DMS 273 (cell line): Measurements from ENCODE around the gene ENG.
A peak's percentile ranks its signal among the peaks of the same experiment; 100 is the strongest.
"Not testable (repeated sequence)": the region's sequence is repeated elsewhere in the genome, so short reads cannot be mapped to it uniquely, and the experiment has no call there.

Source experiments
- DNase-seq: peaks from one replicate; lab custom pipeline; 2025; ENCODE audit not compliant: unreplicated experiment; lab: John Stamatoyannopoulos, UW

ENG gene

DNA sequence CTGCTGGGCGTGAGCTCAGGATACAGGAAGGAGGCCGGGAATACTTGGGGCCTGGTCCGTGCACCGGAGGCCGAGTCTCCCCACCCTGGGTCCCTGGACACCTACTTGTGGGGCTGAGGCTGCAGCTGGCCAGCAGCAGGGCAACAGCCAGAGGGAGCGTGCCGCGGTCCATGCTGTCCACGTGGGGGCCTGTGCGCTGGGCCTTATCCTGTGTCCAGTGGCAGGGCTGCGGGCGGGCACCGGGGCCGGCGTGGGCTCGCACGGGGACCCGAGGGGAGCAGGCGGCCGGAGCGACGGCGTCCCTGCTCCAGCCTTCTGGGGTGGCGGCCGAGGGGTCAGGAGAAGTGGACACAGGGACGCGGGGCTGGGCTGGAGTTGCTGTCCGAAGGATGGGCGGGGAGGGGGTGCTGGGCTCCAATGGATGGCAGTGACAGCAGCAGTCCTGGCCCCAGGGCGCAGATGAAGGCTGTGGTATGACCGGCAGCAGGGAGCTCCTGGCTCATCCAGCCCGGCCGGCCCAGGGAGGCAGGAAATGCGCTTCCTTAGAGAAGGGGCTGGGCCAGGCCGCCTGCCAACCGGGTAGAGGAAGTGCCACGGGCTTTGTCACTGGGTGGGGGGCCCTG lies at the start of gene ENG:
Gene ENG, minus strand, starts transcription at position 475 of the 623 bp plus-strand sequence. Its CDS starts 303 bp downstream, at position 172.
- peak; percentile 25 for DNase-seq

- DNase-seq: no peak
Measured at GRCh38 chr9:127903557-127904475, 49.4 kb upstream of the ENG start.

DNA sequence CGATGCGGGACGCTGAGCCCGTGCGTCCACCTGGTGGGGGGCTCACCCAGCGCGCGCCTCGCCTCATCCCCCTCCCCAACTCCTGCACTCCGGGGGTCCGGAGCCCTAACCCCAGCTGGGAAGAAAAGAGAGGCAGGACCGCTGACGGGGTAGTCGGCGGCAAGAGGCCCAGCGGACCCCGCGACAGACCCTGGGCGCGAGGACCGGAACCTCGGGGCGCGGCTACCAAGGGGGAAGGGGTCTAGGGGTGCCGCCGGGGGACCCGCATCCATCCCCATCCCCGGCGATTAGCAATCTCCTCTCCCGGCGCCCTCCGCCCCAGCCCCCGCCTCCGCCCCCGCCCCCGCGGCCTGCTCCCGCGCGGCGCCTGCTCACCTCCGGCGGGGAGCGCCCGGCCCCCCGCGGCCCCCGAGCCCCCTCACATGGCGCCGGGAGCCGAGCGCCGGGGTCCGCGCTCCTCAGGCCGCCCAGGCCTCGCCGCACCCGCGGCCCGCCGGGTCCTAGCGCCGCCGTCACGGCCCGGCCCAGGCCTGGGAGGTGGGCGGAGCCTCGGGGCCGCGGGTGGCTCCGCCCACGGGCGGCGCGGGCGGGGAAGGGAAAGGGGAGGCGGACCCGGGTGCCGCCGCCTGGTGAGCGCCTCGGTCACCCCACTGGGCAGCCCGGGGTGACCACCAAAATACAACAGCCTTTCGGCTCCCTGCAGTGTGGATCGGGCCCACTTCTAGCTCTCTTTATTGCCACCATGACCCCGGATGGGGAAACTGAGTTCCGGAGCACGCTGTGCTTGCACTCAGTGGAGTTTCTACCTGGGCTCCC lies 44.9 kb upstream of the ENG start, which contains the start of gene ST6GALNAC6:
Gene ST6GALNAC6, minus strand, starts transcription at position 476 of the 816 bp plus-strand sequence. CDS start 1,622 bp downstream, outside the sequence.
- DNase-seq: peak; percentile 92

DNA sequence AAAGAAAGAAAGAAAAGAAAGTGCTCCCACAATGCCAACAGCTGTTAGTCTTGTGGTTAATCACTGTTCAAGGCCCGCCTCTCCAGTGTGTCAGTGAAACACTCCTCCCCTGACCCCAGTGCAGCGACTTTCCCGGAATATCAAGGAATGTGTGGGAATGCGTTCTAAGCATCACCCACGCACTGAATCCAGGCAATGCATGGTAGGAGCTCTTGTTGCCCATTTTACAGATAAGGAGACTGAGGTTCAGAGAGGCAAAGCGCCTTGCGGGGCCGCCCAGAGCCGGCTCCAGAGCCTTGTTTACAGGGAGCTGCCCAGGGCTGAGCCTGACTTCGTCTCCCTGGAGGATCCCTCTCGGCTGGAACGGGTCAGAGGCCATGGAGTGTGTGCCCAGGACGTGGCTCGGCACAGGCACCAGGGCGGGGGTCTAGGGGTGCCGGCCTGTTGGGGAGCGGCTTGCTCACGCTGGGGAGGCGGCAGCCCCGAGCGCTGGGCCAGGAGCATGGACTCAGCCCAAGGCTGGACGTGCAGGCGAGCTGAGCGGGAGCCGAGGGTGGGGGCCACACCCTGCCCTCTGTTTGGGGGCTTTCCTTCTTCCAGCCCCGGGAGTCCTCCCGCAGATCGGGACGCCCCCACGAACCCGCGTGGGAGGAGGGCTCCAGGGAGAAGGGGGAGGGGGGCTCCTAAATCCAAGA lies 44.1 kb upstream of the ENG start:
- peak; percentile 70 for DNase-seq

GRCh38 chr9:127897193-127897692 lies 42.8 kb upstream of the ENG start:
- peak; percentile 77 for DNase-seq

DNA sequence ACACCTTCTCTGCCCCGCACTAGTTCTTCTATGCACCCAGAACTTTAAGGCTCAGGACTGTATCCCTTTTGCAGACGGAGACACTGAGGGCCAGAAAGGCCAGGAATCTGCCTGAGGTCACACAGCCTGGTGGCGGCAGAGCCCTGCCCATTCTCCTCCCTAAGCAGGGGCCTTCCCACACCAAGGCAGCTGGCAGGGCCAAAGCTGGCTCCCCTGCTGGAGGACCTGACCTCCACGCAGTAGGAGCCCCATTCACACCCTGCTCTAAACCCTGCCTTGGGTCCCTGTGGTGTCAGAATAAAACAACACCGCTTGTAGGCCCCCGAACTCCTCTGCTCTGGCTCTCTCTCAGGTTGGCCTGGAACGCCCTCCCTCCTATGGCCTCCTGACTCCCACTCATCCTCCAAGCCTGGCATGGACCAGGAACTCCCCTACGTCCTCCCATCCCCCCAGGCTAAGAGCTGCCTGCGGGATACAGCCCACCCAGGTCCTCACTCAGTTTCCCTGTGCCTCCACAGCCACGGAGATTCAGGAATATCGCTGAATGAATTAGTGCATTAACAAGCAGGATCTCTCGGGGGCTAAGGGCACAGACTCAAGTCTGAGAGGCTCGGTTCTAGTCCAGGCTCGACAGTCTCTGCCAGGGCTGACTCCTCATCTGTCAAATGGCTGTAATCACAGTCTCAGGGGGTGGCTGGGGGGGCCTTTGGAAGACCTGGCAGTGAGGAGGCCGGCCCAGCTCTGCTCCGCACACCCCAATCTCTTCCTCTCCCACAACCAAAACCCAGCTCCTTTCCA lies 42.1 kb upstream of the ENG start:
- DNase-seq: no peak

DNA sequence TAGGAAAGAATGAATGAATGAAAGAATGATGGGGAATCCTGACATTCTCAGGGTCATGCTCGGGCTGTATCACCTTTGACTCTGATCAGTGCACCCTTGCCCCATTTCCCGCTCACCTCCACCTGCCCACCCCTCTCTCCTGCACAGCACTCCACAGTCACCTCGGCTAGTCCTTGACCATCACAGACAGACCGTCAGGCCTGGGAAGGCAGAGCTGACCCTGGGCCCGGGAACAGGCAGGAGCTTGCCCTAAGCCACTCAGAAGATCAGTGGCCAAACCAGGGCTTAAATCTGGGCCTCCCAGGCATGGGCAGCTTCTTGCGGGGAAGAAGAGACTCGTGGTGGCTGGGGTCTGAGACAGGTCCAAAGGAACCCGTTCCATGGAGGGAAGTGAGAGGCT lies 41.4 kb upstream of the ENG start:
- no peak for DNase-seq

GRCh38 chr9:127893392-127893791 lies 38.9 kb upstream of the ENG start:
- DNase-seq: no peak

DNA sequence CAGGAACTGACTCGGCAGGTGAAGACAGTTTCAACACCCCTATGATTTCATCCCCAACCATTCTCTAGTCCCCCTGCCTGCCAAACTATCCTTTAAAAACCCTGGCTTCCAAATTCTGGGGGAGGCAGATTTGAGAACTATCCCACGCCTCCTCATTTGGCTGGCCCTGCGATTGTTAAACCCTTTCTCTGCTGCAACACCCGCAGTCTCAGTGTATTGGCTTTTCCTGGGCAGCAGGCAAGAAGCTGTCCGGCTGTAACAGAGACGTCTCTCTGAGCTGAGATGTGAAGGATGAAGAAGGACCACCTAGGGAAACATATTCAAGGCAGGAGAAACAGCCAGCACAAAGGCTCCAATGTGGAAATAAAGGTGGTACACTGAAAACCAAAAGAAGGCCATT lies 38.4 kb upstream of the ENG start:
- no peak for DNase-seq

- no peak for DNase-seq
Measured at GRCh38 chr9:127890053-127890452, 35.6 kb upstream of the ENG start.

- peak; percentile 56 for DNase-seq
Measured at GRCh38 chr9:127887792-127888191, 33.3 kb upstream of the ENG start.

DNA sequence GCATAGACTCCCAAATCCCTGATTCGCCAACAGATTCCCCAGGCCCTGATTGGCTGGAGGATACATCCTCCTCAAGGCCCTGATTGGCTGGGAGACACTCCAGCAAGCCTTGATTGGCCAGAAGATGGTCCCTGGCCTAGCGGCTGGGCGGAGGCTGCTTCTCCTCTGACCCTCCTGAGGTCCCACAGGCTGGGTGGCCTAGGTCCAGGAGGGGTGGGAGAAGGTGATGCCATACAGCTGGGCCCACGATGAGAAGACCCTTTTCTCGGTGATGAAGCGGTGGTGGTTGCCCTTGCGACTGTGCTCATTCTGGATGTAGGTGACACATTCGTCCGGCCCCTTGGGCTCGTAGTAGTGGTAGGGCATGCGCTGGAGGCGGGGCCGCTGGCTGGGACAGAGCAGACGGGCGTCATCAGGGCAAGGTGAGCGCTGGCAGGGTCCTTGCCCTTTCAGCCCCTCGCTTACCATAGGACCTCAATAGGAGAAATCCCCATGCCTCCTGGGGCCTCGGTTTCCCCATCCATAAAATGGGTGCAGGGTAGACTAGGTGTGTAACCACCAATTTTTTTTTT lies 32.0 kb upstream of the ENG start:
- peak; percentile 64 for DNase-seq

DNA sequence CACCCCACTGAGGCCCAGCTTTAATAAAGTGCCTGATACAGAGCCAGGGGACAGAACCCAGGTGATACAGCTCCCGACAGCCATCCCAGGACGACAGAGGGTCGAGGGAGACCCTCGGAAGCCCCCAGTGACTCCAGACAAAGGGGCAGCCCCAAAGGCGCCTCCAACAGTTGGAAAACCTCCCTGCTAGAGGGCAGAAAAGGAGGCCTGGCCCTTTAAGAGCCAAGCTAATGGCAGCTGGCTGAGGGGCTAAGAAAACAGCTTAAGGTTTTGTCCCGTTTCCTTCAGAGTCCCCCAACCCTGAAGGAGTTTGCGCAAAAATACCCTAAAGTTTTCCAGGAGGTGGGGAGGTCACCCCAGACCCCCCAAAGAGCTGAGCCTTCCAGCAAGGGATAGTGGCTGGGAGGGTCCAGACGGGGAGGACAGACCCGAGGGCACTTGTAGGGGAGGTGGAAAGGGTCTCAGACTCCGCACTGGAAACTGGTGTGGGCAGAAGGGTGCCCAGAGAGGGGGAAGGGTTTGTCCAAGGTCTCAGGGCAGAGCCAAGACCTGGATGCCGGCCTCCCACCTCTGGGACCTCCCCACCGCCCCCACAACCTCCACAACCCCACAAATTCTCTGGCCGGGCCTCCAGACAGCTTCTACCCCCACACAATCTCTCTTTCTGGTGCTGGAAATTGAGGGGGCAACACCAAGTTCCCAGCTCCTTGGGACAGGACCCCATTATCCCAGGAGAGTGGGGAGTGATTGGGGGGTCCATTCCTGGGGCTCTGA lies 31.2 kb upstream of the ENG start:
- peak; percentile 50 for DNase-seq

GRCh38 chr9:127884976-127885490 lies 30.6 kb upstream of the ENG start:
- DNase-seq: peak; percentile 52

DNA sequence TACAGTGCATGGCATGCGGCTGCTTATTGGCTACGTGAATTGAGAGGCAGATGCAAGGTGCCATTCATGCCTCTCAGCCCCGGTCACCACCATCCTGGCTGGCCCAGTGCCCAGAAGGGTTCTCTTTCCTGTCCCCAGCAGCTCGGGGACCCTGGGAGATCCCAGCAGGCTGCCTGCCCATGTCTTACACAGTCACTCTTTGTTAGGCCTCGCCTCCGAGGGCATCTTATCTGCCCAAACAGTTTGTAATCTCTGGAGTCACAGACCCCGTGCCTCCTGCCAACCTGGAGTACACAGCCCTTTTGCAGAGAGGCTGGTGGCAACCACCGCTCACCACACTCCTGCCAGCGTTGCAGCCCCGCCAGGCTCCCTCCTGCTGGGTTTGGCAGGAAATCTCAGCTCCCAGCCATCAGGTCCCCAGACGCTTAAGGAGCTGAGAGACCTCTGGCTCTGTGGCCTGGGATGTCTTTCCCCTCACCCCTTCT lies 30.0 kb upstream of the ENG start:
- peak; percentile 96 for DNase-seq

DNA sequence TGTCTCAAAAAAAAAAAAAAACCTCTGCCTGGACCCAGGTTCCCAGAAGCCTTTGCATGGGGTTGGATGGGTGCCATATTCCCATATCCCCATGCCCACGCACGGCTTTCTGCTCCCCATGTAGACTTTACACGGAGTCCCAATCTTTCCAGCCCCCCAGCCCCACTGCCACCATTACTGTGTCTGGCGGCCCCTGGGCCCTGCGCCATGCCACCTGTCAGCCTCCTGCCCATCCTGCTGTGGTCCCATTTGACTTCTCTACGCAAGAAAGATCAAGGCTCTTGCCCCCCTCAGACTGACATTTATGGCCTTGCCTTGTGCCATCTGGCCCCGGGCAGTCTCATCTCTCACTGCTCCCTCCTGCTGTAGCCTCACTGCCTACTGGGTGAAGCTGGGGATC lies 29.5 kb upstream of the ENG start:
- peak; percentile 96 for DNase-seq

- not testable (repeated sequence) for DNase-seq
Measured at GRCh38 chr9:127881715-127882114, 27.3 kb upstream of the ENG start.

GRCh38 chr9:127880143-127880542 lies 25.7 kb upstream of the ENG start:
- no peak for DNase-seq
